Fibroblast of skin of abdomen (primary cell): ENCODE data around the gene TET3. TPM values are rescaled to one million over a fixed set of nuclear protein-coding genes. Genes with fewer than 3 reads are reported as not detected.
"Not testable (repeated sequence)": the region's sequence is repeated elsewhere in the genome, so short reads cannot be mapped to it uniquely, and the experiment has no call there.

ENCODE experiments used
- DNase-seq: peaks from one replicate; pipeline ENCODE4 v3.0.0-alpha.2; 2013
- polyA plus RNA-seq, 2 experiments: library from polyadenylated mRNA; unstranded; fragments of 120-200 nt; gene quantifications; one replicate each; pipeline ENCODE4 v1.2.1, GENCODE V29; 2013; ENCODE audit not compliant: insufficient read length in 2 of 2

Gene TET3
- polyA plus RNA-seq (2013, experiment 1 of 2; ENCODE audit: insufficient read length) = 6.4 TPM
- polyA plus RNA-seq (2013, experiment 2 of 2; ENCODE audit: insufficient read length) = 6.1 TPM

DNA sequence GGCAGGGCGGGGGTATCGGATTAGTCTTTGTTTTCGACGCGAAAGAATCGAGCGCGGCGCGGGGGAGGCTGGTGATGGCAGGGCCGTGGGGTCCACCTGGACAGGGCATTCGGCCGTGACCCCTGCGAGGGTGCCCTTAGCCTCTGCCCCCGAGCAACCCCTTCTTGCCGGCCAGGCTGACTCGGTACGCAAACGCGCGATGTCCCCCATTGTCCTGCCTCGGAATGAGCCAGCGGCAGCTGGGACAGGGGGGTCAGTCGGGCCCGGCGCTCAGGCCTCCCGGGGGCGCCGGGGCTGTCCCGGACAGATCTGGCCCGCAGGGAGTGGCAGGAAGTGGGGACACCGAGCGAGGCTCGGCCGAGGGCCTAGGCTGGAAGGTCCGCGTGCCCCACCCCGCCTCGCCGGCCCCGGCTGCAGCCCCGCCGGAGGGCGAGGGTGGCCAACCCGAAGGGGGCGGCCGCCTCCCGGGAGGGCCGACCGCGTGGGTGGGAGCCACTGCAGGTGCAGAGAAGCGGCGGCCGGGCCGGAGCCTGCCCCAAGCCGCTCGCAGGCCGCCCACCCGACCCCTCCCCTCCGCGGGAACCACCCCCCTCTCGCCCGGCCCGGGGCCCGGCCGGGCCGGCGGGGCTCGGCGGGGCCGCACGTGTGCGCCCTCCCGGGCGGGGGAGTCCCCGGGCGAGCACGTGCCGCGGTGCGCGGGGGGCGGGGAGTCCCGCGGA is at the start of gene TET3:
TET3 (plus strand) TSS at position 708 of the 719 bp plus-strand sequence. CDS start 1,494 bp downstream, outside the sequence.
- no peak for DNase-seq

DNA sequence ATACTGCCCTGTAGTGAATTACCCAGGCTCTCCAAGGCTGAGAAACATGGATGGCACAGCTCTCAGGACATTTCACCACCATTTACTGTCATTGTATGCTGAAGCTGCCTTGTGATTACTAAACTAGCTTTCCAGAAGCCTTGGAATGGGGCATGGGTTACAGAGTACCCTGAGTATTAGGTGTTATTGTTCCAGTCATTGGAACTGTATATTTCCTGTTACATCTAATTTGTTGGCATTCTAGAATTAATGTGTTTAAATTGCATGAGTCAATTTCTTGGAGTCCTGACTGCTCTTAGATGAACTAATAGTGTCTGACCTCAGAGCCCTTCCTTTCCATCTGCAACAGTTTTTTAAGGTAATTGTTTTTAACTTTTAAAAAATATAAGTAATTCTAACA is 49.1 kb upstream of the TET3 start:
- no peak for DNase-seq

DNA sequence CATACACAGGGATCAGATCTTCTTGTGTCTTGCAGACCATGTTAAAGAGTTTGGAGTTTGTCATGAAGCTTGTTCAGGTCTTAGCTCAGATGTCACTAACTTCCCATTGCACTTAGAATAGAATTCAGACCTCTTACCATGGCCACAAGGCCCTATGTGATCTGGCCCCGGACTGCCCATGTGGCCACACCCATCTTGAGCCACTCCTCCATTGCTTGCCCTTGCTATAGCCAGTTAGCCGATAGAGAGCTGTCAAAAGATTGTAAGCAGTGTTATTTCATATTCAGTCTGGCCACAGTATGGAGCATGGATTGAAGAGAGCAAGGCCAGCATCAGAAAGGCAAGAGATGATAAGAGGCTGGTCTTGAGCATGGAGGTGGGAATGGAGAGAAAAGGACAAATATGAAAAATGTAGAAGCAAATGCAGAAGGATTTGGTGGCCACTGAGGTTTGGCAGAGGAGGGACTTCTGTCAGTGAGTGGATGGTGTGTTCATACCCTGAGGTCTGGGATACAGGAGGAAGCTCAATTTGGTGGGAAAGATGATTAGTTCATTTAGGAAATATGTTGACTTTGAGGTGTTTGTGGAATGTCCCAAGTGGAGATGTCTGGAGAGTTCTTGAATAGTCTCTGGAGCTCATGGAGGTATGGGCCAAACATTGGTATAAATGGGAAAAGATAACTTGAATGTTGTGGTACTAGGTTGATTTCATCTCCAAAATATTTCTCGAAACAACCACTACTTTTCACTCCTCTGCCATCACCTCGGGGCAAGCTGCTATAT is 47.4 kb upstream of the TET3 start:
- no peak for DNase-seq

DNA sequence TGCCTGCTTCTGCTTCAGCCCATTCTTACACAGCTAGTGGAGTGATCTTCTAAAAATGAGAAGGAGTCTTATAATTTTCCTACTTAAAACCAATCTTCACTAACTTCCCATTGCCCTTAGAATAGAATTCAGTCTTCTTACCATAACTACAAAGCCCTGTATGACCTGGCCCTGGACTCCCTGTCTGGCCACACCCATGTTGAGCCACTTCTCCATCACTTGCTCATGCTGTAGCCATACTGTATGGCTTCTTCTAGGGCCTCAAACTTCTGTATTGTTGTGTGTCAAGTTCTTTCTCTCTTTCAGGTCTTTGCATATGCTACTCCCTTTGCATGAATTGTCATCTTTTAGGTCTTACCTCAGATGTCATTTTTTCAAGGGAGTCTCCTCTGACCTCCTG is 46.8 kb upstream of the TET3 start:
- no peak for DNase-seq

DNA sequence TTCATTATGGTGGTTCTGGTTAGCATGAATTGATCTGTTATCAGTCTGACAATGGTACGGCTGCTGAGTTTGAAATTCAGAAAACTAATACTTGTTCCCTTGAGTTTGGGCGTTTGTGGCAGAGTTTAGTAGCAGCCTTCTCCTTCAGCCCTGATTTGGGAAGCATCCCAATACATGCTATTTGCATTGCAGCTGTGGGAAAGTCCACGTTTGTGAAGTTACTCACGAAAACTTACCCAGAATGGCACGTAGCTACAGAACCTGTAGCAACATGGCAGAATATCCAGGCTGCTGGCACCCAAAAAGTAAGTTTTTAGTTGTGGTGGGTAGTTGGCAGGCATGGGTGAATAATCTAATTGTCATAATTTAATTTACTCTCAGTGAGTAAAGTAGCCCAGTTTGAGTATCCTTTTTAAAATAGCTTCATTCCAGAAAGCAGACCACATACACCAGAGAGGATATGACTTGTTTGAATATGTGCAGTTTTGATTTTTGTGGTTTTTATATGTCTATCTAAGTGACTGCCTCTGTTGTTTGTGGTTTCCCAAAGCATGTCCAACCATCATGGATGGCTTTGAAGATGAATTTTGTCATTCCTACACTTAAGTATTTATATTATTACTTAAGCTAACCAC is 45.9 kb upstream of the TET3 start:
- DNase-seq = peak; percentile 84

DNA sequence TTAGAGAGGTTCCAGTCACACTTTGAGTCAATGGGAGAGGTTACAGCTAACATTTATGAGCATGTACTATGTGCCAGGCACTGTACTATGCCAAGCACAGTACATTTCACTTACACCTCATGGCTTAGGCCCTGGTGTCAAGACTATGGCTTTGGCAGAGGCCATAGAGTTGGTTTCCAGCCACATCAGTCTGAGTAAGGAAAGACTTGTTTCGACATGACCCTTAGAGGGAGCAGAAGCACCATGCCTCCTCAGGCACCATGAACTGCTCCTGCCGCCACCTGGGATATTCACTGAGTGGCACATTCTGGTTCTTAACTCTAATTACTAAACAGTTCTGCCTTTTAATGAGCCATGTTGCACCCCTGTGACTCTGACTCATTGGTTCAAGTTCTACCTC is 45.3 kb upstream of the TET3 start:
- DNase-seq = peak; percentile 39

DNA sequence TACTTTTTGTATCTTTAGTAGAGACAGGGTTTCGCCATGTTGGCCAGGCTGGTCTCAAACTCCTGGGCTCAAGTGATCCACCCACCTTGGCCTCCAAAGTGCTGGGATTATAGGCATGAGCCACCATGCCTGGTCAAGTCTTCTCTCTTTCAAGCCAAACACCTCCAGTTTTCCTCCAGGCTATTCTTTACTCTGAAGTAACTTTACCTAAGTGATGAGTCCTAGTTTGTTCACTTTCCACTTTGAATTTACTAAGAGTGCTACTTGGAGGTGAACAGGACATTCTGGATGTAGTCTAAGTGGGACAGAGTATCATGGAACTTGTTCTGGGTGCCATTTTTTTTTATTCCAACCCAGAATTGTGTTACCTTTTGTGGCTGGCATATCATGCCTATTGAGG is 44.6 kb upstream of the TET3 start:
- not testable (repeated sequence) for DNase-seq

DNA sequence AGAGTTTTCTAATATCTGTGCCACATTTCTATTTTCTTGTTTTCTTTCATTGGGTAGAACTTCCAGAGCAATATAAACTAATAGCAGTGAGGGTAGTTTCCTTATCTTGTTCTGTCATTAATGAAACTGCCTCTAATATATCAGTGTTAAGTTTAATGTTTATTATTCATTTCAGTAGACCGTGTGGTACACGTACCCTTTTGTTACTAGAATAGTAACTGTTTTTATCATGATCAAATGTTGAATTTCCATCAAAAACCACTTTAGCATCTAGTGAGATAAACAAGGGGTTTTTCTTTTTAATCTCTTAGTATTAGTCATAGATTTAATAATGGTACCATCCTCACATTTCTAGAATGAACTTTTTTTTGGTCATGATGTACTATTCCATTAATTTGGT is 42.0 kb upstream of the TET3 start:
- no peak for DNase-seq

DNA sequence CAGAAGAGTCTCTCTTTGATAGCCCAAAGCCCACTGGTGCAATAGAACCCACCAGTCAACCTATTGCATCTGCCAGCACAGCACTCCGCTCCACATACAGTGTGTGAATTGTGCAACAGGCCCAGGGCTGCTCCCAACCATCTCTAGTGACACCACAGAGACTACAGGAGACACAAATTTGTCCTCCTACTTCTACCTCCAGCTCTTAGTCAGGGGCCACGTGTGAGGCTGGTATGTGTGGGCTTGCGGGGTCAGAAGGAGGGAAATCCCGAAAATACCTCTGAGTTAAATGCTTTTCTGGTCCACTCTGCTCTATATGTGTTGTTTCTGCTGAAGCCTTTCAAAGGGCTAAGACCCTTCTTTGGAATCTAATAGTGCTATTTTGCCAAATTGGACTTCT is 40.0 kb upstream of the TET3 start:
- DNase-seq = no peak

DNA sequence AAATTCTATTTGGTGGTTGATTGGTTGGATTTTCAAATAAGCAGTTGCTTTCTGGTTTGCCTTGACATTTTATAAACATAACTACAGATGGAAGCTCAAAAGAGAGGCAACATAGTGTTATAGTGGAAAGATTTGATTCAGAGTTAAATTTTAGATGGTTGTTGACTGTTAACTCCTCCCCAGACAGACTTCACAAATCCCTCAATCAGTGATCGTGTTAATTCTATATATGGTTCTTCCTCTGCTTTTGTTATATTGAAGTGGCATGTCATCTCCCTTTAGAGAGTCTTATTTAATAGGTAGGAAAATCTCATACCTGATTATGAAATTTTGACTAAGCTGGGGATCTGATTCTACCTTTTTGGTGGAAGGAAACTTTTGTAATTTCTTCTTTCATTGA is 38.5 kb upstream of the TET3 start:
- DNase-seq = no peak

DNA sequence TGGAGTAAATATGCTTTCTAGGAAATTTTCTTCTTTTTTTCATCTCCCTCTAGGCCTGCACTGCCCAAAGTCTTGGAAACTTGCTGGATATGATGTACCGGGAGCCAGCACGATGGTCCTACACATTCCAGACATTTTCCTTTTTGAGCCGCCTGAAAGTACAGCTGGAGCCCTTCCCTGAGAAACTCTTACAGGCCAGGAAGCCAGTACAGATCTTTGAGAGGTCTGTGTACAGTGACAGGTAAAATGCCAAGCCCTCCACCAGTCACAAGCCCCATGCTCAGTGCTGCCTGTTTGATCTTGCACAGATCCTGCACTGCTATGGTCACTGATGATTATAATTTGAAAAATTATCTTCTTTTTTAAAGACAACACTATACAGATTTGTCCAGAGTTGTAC is 38.0 kb upstream of the TET3 start:
- DNase-seq = no peak

DNA sequence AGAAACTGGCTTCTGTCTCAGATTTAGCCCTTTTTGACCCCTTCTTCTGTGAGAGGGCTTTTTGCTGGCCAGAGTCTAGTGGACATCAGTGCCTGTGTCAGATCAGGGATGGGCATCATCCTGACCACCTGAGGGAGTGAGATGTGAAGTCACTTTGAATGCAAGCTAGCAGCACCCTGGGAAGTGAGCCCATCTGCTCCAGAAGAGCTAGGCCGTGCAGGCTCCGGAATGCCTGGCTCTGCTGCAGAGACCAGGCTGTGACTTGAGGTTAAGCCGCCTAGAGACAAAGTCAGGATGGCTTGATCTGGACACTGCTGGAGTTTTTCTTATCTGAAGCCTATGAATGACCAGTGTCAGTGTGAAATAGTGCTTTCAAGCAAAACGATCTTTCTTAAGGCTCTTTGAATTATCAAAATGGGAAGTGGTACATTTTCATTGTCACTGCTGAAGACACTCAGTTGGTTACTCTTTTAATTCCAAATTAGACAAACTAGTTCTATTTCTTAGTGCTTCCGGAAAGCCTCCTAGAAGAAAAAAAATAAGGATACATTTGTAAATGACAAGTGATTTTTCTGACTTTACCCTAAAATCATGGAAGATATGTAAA is 37.2 kb upstream of the TET3 start:
- no peak for DNase-seq

DNA sequence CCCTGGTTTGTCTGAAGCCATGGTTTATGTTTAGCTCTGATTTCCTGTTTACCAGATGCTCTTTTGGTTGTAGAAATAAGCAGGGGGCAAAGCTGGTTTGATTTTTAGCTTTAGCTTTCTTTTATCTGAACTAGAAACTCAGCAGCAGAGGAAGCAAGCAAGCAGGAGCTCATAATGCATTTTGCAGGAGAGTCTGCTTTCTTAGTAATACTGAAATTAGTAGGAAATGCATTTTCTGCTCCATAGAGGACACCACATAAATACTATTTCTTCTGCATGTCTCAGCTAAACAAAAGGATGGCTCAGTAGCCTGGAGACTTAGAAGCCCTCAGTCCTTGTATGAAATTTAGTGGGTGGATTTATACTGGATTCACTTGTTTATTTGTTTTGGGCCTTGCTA is 34.9 kb upstream of the TET3 start:
- DNase-seq = no peak

DNA sequence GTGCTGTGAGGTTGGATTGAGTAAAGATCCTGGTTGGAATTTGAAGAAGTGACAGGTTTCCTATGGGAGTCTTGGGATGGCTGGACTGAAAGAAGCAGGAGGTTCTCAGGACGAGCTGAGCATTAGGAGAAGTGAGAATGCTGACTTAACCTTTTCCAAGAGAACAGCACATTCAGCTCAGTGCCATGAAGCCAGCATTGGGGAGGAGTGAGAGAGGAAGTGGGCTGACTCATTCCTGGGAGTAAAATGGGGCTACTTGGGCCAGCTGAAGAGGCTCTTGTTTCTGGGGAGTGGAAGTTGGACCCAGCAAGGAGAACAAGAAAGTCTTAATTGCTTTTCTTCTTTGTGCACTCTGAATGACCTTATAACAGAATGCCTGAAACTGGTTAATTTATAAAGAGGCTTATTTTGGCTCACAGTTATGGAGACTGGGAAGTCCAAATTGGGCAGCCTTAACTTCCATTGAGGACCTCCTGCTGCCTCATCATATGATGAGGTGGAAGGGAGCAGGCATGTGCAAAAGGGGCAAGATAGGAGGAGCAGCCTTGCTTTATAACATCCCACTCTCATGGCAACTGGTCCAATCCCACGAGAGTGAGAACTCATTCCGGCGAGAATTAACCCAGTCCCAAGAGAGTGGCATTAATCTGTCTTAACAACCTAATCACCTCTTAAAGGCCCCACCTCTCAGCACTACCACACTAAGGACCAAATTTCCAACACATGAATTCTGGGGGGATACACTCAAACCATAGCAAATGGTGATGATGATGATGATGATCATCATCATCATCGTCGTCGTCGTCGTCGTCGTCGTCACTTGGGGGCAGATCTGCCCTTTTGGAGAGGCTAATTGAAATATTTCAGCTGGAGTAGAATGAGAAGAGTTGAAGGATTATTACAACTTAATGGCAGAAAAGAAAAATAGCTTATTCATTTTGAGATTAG is 31.9 kb upstream of the TET3 start:
- DNase-seq = no peak

DNA sequence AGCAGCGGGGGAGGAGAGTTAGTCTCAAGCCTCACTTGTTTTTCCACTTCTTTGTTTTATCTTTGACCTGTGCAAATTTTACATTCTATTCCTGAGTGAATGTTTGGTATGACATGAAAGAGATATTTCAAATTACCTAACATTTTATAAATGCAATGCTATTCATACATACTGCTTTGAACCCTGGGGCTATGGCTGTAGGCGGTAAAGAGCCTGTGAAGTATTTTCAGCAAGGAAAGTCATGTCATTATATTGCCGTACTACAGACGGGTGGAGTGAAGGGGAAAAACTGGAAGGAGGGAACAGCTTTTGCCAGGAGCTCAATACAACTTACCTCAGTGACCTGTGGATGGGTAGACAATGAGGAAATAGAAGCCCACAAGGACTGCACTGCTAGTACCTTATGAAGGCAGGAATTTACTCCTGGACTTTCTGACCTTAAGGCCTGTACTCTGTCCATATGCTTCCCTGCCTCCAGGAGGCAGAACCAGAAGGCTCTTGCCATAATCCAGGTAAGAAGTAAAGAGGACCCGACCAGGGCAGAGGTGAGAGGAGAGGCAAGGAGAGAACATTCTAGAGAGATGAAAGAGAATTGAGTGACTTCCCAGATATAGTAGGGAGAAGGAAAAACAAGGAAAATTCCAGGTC is 28.4 kb upstream of the TET3 start:
- DNase-seq = no peak

DNA sequence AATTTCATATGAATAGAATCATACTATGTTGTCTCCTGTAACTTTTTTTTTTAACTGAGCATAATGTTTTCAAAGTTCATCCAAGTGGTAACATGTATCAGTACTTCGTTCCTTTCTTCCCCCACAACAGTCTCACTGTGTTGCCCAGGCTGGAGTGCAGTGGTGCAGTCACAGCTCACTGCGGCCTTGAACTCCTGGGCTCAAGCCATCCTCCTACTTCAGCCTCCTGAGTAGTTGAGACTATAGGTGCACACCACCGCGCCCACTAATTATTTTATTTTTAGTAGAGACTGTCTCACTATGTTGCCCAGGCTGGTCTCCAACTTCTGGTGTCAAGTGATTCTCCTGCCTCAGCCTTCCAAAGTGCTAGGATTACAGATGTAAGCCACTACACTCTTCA is 23.4 kb upstream of the TET3 start:
- DNase-seq = no peak

DNA sequence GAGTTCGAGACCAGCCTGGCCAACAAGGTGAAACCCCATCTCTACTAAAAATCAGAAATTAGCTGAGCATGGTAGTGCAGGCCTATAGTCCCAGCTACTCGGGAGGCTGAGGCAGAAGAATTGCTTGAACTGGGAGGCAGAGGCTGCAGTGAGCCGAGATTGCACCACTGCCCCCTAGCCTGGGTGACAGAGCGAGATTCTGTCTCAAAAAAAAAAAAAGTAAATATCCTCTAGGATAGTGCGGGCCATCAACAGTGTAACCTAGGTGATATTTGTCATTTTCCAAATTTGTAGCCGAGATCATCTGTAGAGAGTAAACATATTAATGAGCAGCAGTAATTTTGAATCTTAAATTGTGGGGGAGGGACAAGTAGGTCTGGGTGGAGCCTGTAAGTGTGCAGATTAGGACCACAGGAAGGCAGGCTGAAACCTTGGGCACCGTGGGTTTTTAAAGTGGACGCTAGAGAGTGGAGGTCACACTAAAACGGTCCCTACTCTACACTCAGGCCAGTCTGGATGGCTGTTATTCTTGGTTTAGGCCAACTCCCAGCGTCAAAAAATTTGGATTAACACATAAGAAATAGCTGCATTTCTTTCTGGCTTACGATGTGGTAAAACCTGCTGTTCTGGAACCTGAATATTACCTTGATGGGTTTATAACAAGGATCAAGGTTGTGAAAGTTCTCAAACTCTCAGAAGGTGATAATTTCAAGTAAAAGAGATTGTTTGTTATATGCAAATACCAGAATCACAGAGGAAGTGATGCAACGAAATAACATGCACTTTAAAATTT is 22.7 kb upstream of the TET3 start:
- no peak for DNase-seq

DNA sequence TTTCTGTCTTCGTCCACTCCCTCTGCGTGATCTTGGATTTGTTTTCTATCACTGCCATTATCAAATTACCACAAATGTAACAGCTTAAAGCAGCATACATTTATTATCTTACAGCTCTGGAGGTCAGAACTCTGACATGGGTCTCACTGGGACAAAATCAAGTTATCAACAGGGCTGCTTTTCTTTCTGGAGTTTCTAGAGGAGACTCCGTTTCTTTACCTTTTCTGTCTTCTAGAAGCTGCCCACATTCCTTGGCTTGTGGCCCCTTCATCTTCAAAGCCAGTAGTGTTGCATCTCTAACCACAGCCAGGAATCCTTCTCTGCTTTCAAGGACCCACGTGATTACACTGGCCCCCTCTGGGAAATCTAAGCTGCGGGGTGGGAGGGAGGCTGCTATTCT is 21.9 kb upstream of the TET3 start:
- no peak for DNase-seq

DNA sequence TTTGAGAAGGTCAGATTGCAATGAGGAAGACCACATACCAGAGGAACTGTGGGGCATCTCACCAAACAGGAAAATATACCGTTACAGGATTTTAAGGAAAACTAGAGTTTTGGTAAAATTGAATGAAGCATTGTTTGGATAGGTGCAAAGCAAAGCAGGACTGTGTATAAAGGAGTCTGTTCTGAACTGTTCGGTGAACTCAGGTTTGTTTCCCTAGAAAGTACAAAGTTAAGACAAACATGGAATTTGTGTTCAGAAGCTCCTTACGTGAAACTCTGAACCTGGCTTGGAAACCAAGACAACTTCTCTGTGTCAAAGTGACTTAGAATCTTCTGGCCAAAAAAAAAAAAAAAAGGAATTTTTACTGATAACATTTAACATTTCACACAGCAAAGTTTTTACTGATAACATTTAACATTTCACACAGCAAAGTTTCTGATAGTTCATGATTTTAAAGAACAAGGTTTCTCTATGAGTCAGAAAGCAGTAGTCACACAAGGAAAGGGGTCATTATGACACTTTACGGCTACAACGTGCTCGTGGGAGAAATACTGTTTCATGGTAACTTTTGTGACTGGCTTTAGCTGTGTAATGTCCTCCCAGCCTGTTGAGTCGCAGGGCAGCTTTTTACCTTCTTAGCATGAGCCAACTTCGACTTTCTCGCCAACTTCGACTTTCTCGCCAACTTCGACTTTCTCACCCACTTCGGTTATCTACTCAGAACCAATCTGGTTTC is 21.2 kb upstream of the TET3 start:
- DNase-seq = no peak

DNA sequence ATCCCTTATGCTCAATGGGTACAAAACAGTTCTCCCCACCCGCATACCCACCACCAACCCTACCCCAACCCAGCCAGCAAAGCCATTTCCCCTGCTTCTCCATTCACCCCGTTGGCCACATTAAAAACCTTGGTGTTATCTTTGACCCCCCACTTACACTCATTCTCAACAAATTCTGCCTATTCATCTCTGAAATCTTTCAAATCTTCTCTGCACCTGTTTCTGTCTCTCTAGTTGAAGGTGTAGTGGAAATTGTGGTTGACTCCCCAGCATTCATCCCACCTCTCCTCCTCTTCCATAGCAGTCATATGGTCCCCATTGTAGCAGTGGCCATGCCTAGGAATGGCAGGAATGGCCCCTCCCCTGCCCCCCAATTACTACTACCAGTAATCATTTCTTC is 20.5 kb upstream of the TET3 start:
- DNase-seq = no peak
